HEK293 (cell line): Measurements from ENCODE around the gene DSCAM.

Source experiments
- KLF1 ChIP-seq: fragments of 450-650 bp; formaldehyde crosslinking; IDR thresholded peaks from 2 replicates; pipeline ENCODE4 v1.5.1; 2016; ENCODE audit warnings: missing biosample characterization, missing genetic modification characterization
- YY1 ChIP-seq: fragments of 450-650 bp; formaldehyde crosslinking; IDR thresholded peaks from 2 replicates; pipeline ENCODE4 v1.5.1; 2018; ENCODE audit warnings: missing biosample characterization, missing genetic modification characterization
- ZFP37 ChIP-seq: fragments of 450-650 bp; formaldehyde crosslinking; IDR thresholded peaks from 2 replicates; pipeline ENCODE4 v1.5.1; 2016; ENCODE audit warnings: missing biosample characterization, missing genetic modification characterization
- ZNF138 ChIP-seq: fragments of 450-650 bp; formaldehyde crosslinking; IDR thresholded peaks from 2 replicates; pipeline ENCODE4 v1.5.1; 2016; ENCODE audit warnings: missing biosample characterization, missing genetic modification characterization, borderline replicate concordance
- ZNF302 ChIP-seq: fragments of 450-650 bp; formaldehyde crosslinking; IDR thresholded peaks from 2 replicates; pipeline ENCODE4 v1.5.1; 2016; ENCODE audit warnings: missing biosample characterization, missing genetic modification characterization, low read depth
- ZNF776 ChIP-seq: fragments of 450-650 bp; formaldehyde crosslinking; IDR thresholded peaks from 2 replicates; pipeline ENCODE4 v1.5.0; 2017; ENCODE audit warnings: missing biosample characterization, missing genetic modification characterization, borderline replicate concordance
- TF ChIP-seq, protein P1 (sequence below): fragments of 450-650 bp; formaldehyde crosslinking; IDR thresholded peaks from 2 replicates; pipeline ENCODE4 v1.5.1; 2016; ENCODE audit warnings: missing biosample characterization, missing genetic modification characterization
- TF ChIP-seq, protein P2 (sequence below): fragments of 450-650 bp; formaldehyde crosslinking; IDR thresholded peaks from 2 replicates; pipeline ENCODE4 v1.5.1; 2016; ENCODE audit warnings: missing biosample characterization, missing genetic modification characterization
- TF ChIP-seq, protein P3 (sequence below): fragments of 450-650 bp; formaldehyde crosslinking; IDR thresholded peaks from 2 replicates; pipeline ENCODE4; 2016; ENCODE audit warnings: missing biosample characterization, missing genetic modification characterization
- TF ChIP-seq, protein P4 (sequence below): fragments of 450-650 bp; formaldehyde crosslinking; IDR thresholded peaks from 2 replicates; pipeline ENCODE4 v1.5.1; 2016; ENCODE audit warnings: missing biosample characterization, missing genetic modification characterization
- TF ChIP-seq, protein P5 (sequence below): fragments of 450-650 bp; formaldehyde crosslinking; IDR thresholded peaks from 2 replicates; pipeline ENCODE4 v1.5.1; 2016; ENCODE audit warnings: missing biosample characterization, missing genetic modification characterization, low read depth
- TF ChIP-seq, protein P6 (sequence below): fragments of 450-650 bp; formaldehyde crosslinking; IDR thresholded peaks from 2 replicates; pipeline ENCODE4 v1.5.1; 2017; ENCODE audit warnings: missing biosample characterization, missing genetic modification characterization
- TF ChIP-seq, protein P7 (sequence below): fragments of 450-650 bp; formaldehyde crosslinking; IDR thresholded peaks from 2 replicates; pipeline ENCODE4 v1.5.1; 2016; ENCODE audit warnings: missing biosample characterization, missing genetic modification characterization

DNA sequence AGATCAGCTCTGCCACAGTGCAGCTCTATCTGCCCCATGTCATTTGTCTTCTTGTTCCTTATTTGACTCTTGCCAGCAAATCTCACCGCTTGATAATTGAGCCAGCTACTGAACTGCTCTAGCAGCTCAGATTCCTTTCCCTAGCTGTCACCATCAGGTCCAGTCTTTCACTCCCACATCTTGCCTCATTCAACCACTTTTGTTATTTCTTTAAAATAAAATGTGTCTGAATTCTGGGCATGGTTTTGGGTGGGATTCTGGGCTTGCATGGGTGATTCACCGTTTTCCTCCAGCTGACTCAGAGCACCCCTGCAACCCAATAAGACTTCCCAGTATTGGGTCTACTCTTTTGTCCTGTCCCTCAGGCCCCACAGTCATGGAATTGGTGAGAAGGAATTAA lies 215.7 kb downstream of the DSCAM start:
- TF ChIP-seq, protein P1, sequence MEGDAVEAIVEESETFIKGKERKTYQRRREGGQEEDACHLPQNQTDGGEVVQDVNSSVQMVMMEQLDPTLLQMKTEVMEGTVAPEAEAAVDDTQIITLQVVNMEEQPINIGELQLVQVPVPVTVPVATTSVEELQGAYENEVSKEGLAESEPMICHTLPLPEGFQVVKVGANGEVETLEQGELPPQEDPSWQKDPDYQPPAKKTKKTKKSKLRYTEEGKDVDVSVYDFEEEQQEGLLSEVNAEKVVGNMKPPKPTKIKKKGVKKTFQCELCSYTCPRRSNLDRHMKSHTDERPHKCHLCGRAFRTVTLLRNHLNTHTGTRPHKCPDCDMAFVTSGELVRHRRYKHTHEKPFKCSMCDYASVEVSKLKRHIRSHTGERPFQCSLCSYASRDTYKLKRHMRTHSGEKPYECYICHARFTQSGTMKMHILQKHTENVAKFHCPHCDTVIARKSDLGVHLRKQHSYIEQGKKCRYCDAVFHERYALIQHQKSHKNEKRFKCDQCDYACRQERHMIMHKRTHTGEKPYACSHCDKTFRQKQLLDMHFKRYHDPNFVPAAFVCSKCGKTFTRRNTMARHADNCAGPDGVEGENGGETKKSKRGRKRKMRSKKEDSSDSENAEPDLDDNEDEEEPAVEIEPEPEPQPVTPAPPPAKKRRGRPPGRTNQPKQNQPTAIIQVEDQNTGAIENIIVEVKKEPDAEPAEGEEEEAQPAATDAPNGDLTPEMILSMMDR (tag by site-specific recombination), result no peak
- TF ChIP-seq, protein P2, sequence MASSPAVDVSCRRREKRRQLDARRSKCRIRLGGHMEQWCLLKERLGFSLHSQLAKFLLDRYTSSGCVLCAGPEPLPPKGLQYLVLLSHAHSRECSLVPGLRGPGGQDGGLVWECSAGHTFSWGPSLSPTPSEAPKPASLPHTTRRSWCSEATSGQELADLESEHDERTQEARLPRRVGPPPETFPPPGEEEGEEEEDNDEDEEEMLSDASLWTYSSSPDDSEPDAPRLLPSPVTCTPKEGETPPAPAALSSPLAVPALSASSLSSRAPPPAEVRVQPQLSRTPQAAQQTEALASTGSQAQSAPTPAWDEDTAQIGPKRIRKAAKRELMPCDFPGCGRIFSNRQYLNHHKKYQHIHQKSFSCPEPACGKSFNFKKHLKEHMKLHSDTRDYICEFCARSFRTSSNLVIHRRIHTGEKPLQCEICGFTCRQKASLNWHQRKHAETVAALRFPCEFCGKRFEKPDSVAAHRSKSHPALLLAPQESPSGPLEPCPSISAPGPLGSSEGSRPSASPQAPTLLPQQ (tag by site-specific recombination), result no peak
- TF ChIP-seq, protein P3, sequence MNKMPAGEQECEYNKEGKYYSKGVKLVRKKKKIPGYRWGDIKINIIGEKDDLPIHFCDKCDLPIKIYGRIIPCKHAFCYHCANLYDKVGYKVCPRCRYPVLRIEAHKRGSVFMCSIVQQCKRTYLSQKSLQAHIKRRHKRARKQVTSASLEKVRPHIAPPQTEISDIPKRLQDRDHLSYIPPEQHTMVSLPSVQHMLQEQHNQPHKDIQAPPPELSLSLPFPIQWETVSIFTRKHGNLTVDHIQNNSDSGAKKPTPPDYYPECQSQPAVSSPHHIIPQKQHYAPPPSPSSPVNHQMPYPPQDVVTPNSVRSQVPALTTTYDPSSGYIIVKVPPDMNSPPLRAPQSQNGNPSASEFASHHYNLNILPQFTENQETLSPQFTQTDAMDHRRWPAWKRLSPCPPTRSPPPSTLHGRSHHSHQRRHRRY (tag by site-specific recombination), result no peak
- no peak for TF ChIP-seq ZNF776 (tag by site-specific recombination)
- no peak for TF ChIP-seq ZNF302 (tag by site-specific recombination)
- no peak for TF ChIP-seq ZNF138 (tag by site-specific recombination)
- TF ChIP-seq, protein P4, sequence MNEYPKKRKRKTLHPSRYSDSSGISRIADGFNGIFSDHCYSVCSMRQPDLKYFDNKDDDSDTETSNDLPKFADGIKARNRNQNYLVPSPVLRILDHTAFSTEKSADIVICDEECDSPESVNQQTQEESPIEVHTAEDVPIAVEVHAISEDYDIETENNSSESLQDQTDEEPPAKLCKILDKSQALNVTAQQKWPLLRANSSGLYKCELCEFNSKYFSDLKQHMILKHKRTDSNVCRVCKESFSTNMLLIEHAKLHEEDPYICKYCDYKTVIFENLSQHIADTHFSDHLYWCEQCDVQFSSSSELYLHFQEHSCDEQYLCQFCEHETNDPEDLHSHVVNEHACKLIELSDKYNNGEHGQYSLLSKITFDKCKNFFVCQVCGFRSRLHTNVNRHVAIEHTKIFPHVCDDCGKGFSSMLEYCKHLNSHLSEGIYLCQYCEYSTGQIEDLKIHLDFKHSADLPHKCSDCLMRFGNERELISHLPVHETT, result no peak
- TF ChIP-seq, protein P5, sequence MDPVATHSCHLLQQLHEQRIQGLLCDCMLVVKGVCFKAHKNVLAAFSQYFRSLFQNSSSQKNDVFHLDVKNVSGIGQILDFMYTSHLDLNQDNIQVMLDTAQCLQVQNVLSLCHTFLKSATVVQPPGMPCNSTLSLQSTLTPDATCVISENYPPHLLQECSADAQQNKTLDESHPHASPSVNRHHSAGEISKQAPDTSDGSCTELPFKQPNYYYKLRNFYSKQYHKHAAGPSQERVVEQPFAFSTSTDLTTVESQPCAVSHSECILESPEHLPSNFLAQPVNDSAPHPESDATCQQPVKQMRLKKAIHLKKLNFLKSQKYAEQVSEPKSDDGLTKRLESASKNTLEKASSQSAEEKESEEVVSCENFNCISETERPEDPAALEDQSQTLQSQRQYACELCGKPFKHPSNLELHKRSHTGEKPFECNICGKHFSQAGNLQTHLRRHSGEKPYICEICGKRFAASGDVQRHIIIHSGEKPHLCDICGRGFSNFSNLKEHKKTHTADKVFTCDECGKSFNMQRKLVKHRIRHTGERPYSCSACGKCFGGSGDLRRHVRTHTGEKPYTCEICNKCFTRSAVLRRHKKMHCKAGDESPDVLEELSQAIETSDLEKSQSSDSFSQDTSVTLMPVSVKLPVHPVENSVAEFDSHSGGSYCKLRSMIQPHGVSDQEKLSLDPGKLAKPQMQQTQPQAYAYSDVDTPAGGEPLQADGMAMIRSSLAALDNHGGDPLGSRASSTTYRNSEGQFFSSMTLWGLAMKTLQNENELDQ (tag by site-specific recombination), result no peak
- no peak for TF ChIP-seq ZFP37
- TF ChIP-seq, protein P6, sequence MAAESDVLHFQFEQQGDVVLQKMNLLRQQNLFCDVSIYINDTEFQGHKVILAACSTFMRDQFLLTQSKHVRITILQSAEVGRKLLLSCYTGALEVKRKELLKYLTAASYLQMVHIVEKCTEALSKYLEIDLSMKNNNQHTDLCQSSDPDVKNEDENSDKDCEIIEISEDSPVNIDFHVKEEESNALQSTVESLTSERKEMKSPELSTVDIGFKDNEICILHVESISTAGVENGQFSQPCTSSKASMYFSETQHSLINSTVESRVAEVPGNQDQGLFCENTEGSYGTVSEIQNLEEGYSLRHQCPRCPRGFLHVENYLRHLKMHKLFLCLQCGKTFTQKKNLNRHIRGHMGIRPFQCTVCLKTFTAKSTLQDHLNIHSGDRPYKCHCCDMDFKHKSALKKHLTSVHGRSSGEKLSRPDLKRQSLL (tag by site-specific recombination), result no peak
- no peak for TF ChIP-seq KLF1 (tag by site-specific recombination)
- TF ChIP-seq, protein P7, sequence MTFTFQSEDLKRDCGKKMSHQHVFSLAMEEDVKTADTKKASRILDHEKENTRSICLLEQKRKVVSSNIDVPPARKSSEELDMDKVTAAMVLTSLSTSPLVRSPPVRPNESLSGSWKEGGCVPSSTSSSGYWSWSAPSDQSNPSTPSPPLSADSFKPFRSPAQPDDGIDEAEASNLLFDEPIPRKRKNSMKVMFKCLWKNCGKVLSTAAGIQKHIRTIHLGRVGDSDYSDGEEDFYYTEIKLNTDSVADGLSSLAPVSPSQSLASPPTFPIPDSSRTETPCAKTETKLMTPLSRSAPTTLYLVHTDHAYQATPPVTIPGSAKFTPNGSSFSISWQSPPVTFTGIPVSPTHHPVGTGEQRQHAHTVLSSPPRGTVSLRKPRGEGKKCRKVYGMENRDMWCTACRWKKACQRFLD (tag by site-specific recombination), result no peak
- TF ChIP-seq YY1 (tag by site-specific recombination), result no peak
